ENCODE results near the gene FUT4. TPM values are rescaled to one million over a fixed set of nuclear protein-coding genes. Genes with fewer than 3 reads are reported as not detected.

FUT4 gene
- total RNA-seq, 2 experiments from 2014 or later: 1.2 to 1.5 TPM

- no peak for TF ChIP-seq EZH2phosphoT487 (IDR thresholded peaks at IDR 0.05; ENCODE audit: borderline replicate concordance, low read depth, low read length)
- TF ChIP-seq CTCF (conservative IDR thresholded peaks at IDR 0.05; ENCODE audit: low read length): peak; percentile 94
- POLR2A ChIA-PET: interaction anchor here (1.7 kb wide), 1 partner anchor 77 kb away, joined by 3 read pairs; no protein-coding TSS in a partner anchor
These were observed 24.1 kb upstream of the FUT4 start for GRCh38 chr11:94519478-94520084.

GRCh38 chr11:94521684-94522083, 22.0 kb upstream of the FUT4 start:
- no peak overlapping the region for H2AFZ ChIP-seq (ENCODE audit: low read length)
- no peaks in the 10 kb centered on the region for H3K4me1 ChIP-seq (ENCODE audit: insufficient read depth, low read length, poor library complexity, severe bottlenecking)
- no peaks in the 10 kb centered on the region for H3K79me2 ChIP-seq (ENCODE audit: insufficient read depth, low read depth, low read length)
- intact Hi-C loops (cut with micrococcal nuclease; ENCODE audit: unreplicated experiment): loop anchor here (2.0 kb wide), 1 partner anchor 375 kb away; no protein-coding TSS in a partner anchor
- no peaks in the 10 kb centered on the region for H3K36me3 ChIP-seq (ENCODE audit: insufficient read depth, low read length)
- peak; percentile 7 for DNase-seq (ENCODE audit: low spot score)
- no peaks in the 10 kb centered on the region for H3K9me3 ChIP-seq (ENCODE audit: low read length)
- TF ChIP-seq CTCF (conservative IDR thresholded peaks at IDR 0.05; ENCODE audit: low read length): peak; percentile 52
- TF ChIP-seq EZH2phosphoT487 (IDR thresholded peaks at IDR 0.05; ENCODE audit: borderline replicate concordance, low read depth, low read length): no peak
- no peaks in the 10 kb centered on the region for H3K9me2 ChIP-seq (ENCODE audit: insufficient read depth, low read length)
- ChIA-PET POLR2A (interaction anchor here (0.8 to 1.7 kb wide), 2 partner anchors 74 to 75 kb away, joined by 3 read pairs; no protein-coding TSS in a partner anchor), CTCF (ENCODE audit: unreplicated experiment) (no interaction called here)
- BruUV-seq (replicated peaks): no TSS peak
- no peak overlapping the region for H3K4me3 ChIP-seq (ENCODE audit: low read depth, low read length, poor library complexity, severe bottlenecking)
- no peaks in the 10 kb centered on the region for H4K20me1 ChIP-seq (ENCODE audit: insufficient read depth, low read length)
- no peak overlapping the region for H3K27ac ChIP-seq (ENCODE audit: low read depth, low read length, poor library complexity, severe bottlenecking)
- H3K4me2 ChIP-seq (ENCODE audit: low read length): no peak overlapping the region

More at GRCh38 chr11:94519478-94520084, 24.1 kb upstream of the FUT4 start:
- intact Hi-C loops (cut with micrococcal nuclease; ENCODE audit: unreplicated experiment): loop anchor here (1.0 to 2.0 kb wide), 3 partner anchors 79 to 377 kb away; no protein-coding TSS in a partner anchor
- CTCF ChIA-PET (ENCODE audit: unreplicated experiment): interaction anchor here (1.0 to 1.1 kb wide), 2 partner anchors 76 to 77 kb away, joined by 3 read pairs; no protein-coding TSS in a partner anchor
- Histone ChIP-seq H3K79me2 (ENCODE audit: insufficient read depth, low read depth, low read length) (no peaks in the 10 kb centered on the region), H3K36me3 (ENCODE audit: insufficient read depth, low read length) (no peaks in the 10 kb centered on the region), H3K9me2 (ENCODE audit: insufficient read depth, low read length) (no peaks in the 10 kb centered on the region), H3K4me1 (ENCODE audit: insufficient read depth, low read length, poor library complexity, severe bottlenecking) (no peaks in the 10 kb centered on the region), H3K27ac (ENCODE audit: low read depth, low read length, poor library complexity, severe bottlenecking) (no peak overlapping the region), H3K4me3 (ENCODE audit: low read depth, low read length, poor library complexity, severe bottlenecking) (no peak overlapping the region), H2AFZ (ENCODE audit: low read length) (no peak overlapping the region), H4K20me1 (ENCODE audit: insufficient read depth, low read length) (no peaks in the 10 kb centered on the region), H3K9me3 (ENCODE audit: low read length) (no peaks in the 10 kb centered on the region), H3K4me2 (ENCODE audit: low read length) (no peak overlapping the region)
- peak; percentile 56 for DNase-seq (ENCODE audit: low spot score)
- BruUV-seq (replicated peaks): no TSS peak

GRCh38 chr11:94524341-94524740, 19.4 kb upstream of the FUT4 start:
- ChIA-PET POLR2A (interaction anchor here (0.7 kb wide), 1 partner anchor 940 kb away, joined by 7 read pairs; no protein-coding TSS in a partner anchor), CTCF (ENCODE audit: unreplicated experiment) (no interaction called here)
- no peak overlapping the region for H3K4me2 ChIP-seq (ENCODE audit: low read length)

More at GRCh38 chr11:94524341-94524740, 19.4 kb upstream of the FUT4 start:
- TF ChIP-seq EZH2phosphoT487 (IDR thresholded peaks at IDR 0.05; ENCODE audit: borderline replicate concordance, low read depth, low read length) (no peak), CTCF (conservative IDR thresholded peaks at IDR 0.05; ENCODE audit: low read length) (no peak)
- Histone ChIP-seq H2AFZ (ENCODE audit: low read length) (no peak overlapping the region), H3K27ac (ENCODE audit: low read depth, low read length, poor library complexity, severe bottlenecking) (no peak overlapping the region), H4K20me1 (ENCODE audit: insufficient read depth, low read length) (no peaks in the 10 kb centered on the region), H3K9me2 (ENCODE audit: insufficient read depth, low read length) (no peaks in the 10 kb centered on the region), H3K4me3 (ENCODE audit: low read depth, low read length, poor library complexity, severe bottlenecking) (no peak overlapping the region), H3K9me3 (ENCODE audit: low read length) (no peaks in the 10 kb centered on the region), H3K36me3 (ENCODE audit: insufficient read depth, low read length) (no peaks in the 10 kb centered on the region), H3K79me2 (ENCODE audit: insufficient read depth, low read depth, low read length) (no peaks in the 10 kb centered on the region), H3K4me1 (ENCODE audit: insufficient read depth, low read length, poor library complexity, severe bottlenecking) (no peaks in the 10 kb centered on the region)
- no TSS peak for BruUV-seq (replicated peaks)
- intact Hi-C loops (cut with micrococcal nuclease; ENCODE audit: unreplicated experiment): no loop called here
- no peak for DNase-seq (ENCODE audit: low spot score)

Data from OCI-LY7 (cell line).